ENCODE data around the gene ZNF254.
"Not testable (repeated sequence)": the region's sequence is repeated elsewhere in the genome, so short reads cannot be mapped to it uniquely, and the experiment has no call there.

ZNF254 gene

GRCh38 chr19:24073807-24074206 is 13.2 kb upstream of the ZNF254 start:
- no peak for FAIRE-seq

- no peak for FAIRE-seq
Observed at GRCh38 chr19:24074720-24075454, 12.1 kb upstream of the ZNF254 start.

GRCh38 chr19:24075530-24075929 is 11.5 kb upstream of the ZNF254 start:
- not testable (repeated sequence) for FAIRE-seq

- no peak for FAIRE-seq
Observed at GRCh38 chr19:24078680-24079079, 8.3 kb upstream of the ZNF254 start.

- FAIRE-seq, result no peak
Observed at GRCh38 chr19:24081056-24081455, 5.9 kb upstream of the ZNF254 start.

GRCh38 chr19:24098359-24098758 is 11.4 kb downstream of the ZNF254 start:
- no peak for FAIRE-seq

GRCh38 chr19:24099829-24100228 is 12.8 kb downstream of the ZNF254 start:
- no peak for FAIRE-seq

GRCh38 chr19:24100597-24100996 is 13.6 kb downstream of the ZNF254 start:
- not testable (repeated sequence) for FAIRE-seq

- FAIRE-seq, result no peak
Observed at GRCh38 chr19:24101459-24102115, 14.6 kb downstream of the ZNF254 start.

GRCh38 chr19:24127601-24128000 is 40.6 kb downstream of the ZNF254 start:
- no peak for FAIRE-seq

GRCh38 chr19:24140099-24140498 is 53.1 kb downstream of the ZNF254 start:
- FAIRE-seq, result no peak

GRCh38 chr19:24140591-24140990 is 53.6 kb downstream of the ZNF254 start:
- FAIRE-seq, result no peak

- FAIRE-seq, result no peak
Observed at GRCh38 chr19:24141612-24142011, 54.6 kb downstream of the ZNF254 start.

- FAIRE-seq, result no peak
Observed at GRCh38 chr19:24142771-24143170, 55.8 kb downstream of the ZNF254 start.

- FAIRE-seq, result no peak
Observed at GRCh38 chr19:24159707-24160106, 72.7 kb downstream of the ZNF254 start.

GRCh38 chr19:24166055-24166454 is 79.1 kb downstream of the ZNF254 start:
- no peak for FAIRE-seq

- FAIRE-seq, result no peak
Observed at GRCh38 chr19:24173882-24174281, 86.9 kb downstream of the ZNF254 start.

GRCh38 chr19:24177686-24178085 is 90.7 kb downstream of the ZNF254 start:
- FAIRE-seq, result no peak

- no peak for FAIRE-seq
Observed at GRCh38 chr19:24178207-24178606, 91.2 kb downstream of the ZNF254 start.
